ENCODE data around the gene FOXS1.

The FOXS1 gene

DNA sequence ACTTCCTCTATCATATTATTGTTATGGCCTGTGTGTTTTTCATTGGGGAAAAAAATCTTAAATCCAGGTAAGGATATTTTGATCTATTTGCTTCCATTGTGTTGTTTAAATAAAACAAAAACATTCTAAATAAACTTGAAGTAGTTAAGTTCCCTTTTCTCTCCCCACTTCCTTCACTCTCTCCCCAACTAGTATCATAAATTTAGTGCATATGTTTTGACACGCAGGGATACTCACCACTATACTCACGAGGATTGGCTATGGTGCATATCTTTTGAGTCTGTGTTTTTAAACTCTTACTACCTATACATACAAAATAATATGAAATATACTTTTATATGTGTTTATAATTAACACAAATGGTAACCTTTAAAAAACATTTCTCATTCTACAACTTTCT, 30.3 kb upstream of the FOXS1 start:
- TF ChIP-seq, protein P1, sequence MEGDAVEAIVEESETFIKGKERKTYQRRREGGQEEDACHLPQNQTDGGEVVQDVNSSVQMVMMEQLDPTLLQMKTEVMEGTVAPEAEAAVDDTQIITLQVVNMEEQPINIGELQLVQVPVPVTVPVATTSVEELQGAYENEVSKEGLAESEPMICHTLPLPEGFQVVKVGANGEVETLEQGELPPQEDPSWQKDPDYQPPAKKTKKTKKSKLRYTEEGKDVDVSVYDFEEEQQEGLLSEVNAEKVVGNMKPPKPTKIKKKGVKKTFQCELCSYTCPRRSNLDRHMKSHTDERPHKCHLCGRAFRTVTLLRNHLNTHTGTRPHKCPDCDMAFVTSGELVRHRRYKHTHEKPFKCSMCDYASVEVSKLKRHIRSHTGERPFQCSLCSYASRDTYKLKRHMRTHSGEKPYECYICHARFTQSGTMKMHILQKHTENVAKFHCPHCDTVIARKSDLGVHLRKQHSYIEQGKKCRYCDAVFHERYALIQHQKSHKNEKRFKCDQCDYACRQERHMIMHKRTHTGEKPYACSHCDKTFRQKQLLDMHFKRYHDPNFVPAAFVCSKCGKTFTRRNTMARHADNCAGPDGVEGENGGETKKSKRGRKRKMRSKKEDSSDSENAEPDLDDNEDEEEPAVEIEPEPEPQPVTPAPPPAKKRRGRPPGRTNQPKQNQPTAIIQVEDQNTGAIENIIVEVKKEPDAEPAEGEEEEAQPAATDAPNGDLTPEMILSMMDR (IDR thresholded peaks at IDR 0.05; ENCODE audit: low read length, missing control alignments), result no peak
- H3K4me3 ChIP-seq (replicated peaks; ENCODE audit: low read depth, low read length), result no peak overlapping the region
- DNase-seq (ENCODE audit: low read depth), result no peak

DNA sequence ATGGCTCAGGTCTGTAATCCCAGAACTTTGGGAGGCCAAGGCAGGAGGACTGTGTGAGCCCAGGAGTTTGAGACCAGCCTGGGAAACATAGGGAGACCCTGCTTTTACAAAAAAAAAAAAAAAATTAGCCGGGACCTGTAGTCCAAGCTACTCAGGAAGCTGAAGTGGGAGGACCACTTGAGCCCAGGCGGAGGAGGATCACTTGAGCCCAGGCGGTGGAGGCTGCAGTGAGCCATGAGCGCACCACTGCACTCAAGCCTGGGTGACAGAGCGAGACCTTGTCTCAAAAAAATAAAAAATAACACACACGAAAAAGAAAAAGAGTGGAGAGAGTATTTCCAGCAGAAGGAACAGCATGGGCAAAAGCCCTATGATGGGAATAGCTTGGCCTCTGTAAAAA, 27.0 kb upstream of the FOXS1 start:
- DNase-seq (ENCODE audit: low read depth), result no peak

DNA sequence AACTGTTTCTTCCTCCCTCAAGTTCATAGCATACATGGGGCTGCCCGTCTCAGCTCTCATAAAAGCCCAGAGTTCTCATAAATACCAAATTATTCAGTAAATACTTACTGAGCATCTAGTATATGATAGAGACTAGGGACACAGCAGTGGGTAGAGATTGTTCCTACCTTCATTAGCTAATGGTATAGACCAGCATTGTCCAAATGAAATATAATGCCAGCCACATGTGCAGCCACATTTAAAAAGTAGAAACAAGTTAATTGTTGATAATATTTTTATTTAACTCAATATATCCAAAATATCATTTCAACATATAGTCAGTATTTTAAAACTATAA, 26.2 kb upstream of the FOXS1 start:
- TF ChIP-seq, protein P1 (IDR thresholded peaks at IDR 0.05; ENCODE audit: low read length, missing control alignments), result no peak
- no peak for DNase-seq (ENCODE audit: low read depth)
- no peak overlapping the region for H3K4me3 ChIP-seq (replicated peaks; ENCODE audit: low read depth, low read length)

More for the DNA sequence above, 27.0 kb upstream of the FOXS1 start:
- TF ChIP-seq, protein P1 (IDR thresholded peaks at IDR 0.05; ENCODE audit: low read length, missing control alignments), result no peak
- no peak overlapping the region for H3K4me3 ChIP-seq (replicated peaks; ENCODE audit: low read depth, low read length)

DNA sequence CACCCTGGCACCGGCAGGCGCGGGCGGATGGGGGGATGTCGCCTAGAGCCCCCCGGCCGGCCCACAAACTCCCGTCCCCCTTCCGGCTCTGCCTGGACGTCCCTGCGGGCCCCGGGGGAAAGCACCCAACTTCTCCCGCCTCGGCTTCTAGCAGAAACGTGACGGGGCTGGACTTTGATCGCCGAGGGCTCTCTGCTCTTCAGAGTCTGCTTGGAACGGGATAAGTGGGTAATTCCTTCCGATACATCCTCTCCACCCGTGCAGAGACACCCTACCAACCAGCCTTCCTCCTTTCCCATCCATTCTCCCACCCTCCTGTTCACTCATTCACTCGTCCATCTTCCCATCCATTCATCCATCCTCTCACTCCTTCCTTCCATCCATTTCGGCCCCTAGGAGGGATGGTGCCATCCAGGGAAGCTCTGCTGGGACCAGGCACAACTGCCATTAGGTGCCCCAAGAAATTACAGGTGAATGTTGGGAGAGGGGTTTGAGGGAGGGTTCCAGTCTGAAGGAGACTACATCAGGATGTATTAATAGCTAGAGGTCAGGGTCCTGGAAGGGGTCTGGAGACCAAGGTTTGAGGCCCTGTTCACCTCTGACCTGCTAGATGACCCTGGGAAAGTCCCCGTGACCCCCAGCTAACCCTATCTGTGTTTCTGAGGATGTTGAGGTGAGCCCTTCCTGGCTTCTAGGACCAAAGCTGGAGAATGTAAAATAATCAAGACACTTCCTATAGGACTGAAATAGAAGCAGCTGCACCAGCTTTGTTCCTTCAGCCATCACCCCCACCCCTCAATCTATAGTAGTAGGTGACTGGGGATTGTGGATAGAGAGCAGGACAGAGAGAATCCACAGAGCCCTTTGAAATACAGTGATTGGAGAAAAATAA, 25.6 kb upstream of the FOXS1 start:
- DNase-seq (ENCODE audit: low read depth), result no peak
- TF ChIP-seq, protein P1 (IDR thresholded peaks at IDR 0.05; ENCODE audit: low read length, missing control alignments), result no peak
- no peak overlapping the region for H3K4me3 ChIP-seq (replicated peaks; ENCODE audit: low read depth, low read length)

DNA sequence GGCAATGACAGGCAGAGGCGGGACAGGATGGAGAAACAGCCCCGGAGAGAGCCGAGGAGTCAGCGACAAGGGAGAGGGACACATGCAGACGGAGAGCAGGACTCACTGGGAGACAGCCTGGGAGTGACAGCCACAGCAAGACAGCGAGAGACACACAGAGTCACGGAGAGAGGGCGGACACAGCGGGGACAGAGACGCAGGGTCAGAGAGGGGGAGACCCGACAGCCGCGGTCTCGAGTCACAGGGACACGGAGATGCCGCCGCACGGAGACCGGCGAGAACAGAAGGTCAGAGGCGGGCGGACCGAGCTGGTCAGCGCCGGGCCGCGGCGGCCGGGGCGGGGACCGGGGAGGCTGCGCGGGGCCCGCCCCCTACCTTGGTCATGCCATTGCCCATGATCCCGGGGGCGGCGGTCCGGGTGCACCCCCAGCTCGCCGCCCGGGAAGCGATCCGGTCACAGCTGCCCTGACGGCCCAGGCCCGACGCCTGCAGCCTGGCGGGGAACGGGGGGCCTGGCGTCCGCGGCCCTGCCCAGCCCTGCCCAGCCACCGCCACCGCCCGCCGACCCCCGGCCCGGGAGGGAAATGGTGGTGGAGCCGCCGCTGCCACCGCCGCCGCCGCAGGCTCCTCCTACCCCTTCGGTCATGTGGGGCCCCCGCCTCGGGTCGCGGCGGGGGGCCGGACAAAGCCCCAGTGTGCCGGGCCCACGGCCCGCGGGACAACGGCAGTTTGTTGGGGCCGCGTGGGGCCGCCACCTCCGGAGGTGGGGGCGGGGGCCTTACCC, 24.7 kb upstream of the FOXS1 start, which contains the start of the genes DUSP15 and TTLL9:
Gene DUSP15 (minus strand): TSS at position 586 of the 784 bp plus-strand sequence. CDS start 190 bp downstream, at position 396.
Gene TTLL9 (plus strand): TSS at position 693 of the 784 bp plus-strand sequence. CDS start 493 bp downstream, outside the sequence.
- DNase-seq (ENCODE audit: low read depth), result no peak
- TF ChIP-seq, protein P1 (IDR thresholded peaks at IDR 0.05; ENCODE audit: low read length, missing control alignments), result no peak
- peak within 1 kb of the TSS; percentile 25 for H3K4me3 ChIP-seq (replicated peaks; ENCODE audit: low read depth, low read length)

DNA sequence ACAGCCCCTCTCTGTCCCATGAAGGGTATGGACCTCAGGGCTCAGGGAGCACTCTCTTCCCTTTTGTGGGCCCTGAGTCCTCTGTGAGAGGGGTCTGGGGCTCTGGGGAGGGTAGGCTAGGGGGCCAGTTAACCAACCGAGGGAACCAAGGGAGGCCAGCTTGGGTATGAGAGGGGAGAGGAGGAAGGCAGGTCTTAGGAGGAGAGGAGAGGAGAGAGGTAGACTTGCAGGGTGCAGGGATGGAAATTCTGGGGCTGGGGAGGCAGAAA, 24.2 kb upstream of the FOXS1 start:
- H3K4me3 ChIP-seq (replicated peaks; ENCODE audit: low read depth, low read length), result no peak overlapping the region
- TF ChIP-seq, protein P1 (IDR thresholded peaks at IDR 0.05; ENCODE audit: low read length, missing control alignments), result no peak
- DNase-seq (ENCODE audit: low read depth), result no peak

All from fibroblast of pulmonary artery (primary cell).